CD4-positive, CD25-positive, alpha-beta regulatory T cell (primary cell): Measurements from ENCODE around the gene PALD1. TPM values are rescaled to one million over a fixed set of nuclear protein-coding genes. Genes with fewer than 3 reads are reported as not detected.

Experiments used
- ATAC-seq, 2 donors: fragments of 150-1000 bp; cut with Tn5 transposase; one replicate each; pipeline ENCODE4 v1.10.0; 2021; ENCODE audit warnings: low read depth in 2 of 2, moderate number of reproducible peaks in 2 of 2, moderate library complexity in 1 of 2
- DNase-seq, 3 donors: peaks; one replicate each; pipeline versions ENCODE4 v3.0.0 to v3.0.0-alpha.2; 2012 to 2022; ENCODE audit warnings: mixed read lengths in 1 of 3
- H3K27ac ChIP-seq: one replicate; pipeline ENCODE4 v1.7.0; 2013; ENCODE audit warnings: mild to moderate bottlenecking, low read length; ENCODE audit not compliant: insufficient read depth, poor library complexity, severe bottlenecking
- H3K27me3 ChIP-seq: one replicate; pipeline ENCODE4 v1.7.0; 2013; ENCODE audit warnings: low read length; ENCODE audit not compliant: control insufficient read depth, insufficient read depth
- H3K36me3 ChIP-seq: one replicate; pipeline ENCODE4 v1.7.0; 2013; ENCODE audit warnings: mild to moderate bottlenecking, low read length, moderate library complexity; ENCODE audit not compliant: control insufficient read depth, insufficient read depth
- H3K4me1 ChIP-seq: 2 replicates; pipeline ENCODE4 v1.7.0; 2013; ENCODE audit warnings: mild to moderate bottlenecking, low read length; ENCODE audit not compliant: insufficient read depth, control insufficient read depth, poor library complexity, severe bottlenecking
- H3K4me3 ChIP-seq: one replicate; pipeline ENCODE4 v1.7.0; 2013; ENCODE audit warnings: low read depth, mild to moderate bottlenecking, low read length, moderate library complexity
- H3K9me3 ChIP-seq, 2 experiments: 1 replicate in 1 of 2; 2 replicates in 1 of 2; pipeline ENCODE4 v1.7.0; 2013; ENCODE audit warnings: low read length in 2 of 2, mild to moderate bottlenecking in 1 of 2, moderate library complexity in 1 of 2; ENCODE audit not compliant: control insufficient read depth in 2 of 2
- H3K27ac Mint-ChIP-seq, 3 donors: one replicate each; pipeline ENCODE4 v1.8.0; 2020 to 2022; ENCODE audit warnings: mild to moderate bottlenecking in 3 of 3, mixed read lengths in 3 of 3, moderate library complexity in 2 of 3
- H3K27me3 Mint-ChIP-seq: one replicate; pipeline ENCODE4 v1.8.0; 2022; ENCODE audit warnings: mild to moderate bottlenecking, mixed read lengths
- H3K36me3 Mint-ChIP-seq: one replicate; pipeline ENCODE4 v1.8.0; 2020; ENCODE audit warnings: mixed read lengths
- H3K4me1 Mint-ChIP-seq, 4 donors: one replicate each; pipeline ENCODE4 v1.8.0; 2020 to 2022; ENCODE audit warnings: mixed read lengths in 4 of 4, mild to moderate bottlenecking in 1 of 4
- H3K4me3 Mint-ChIP-seq, 4 donors: one replicate each; pipeline ENCODE4 v1.8.0; 2020 to 2022; ENCODE audit warnings: mild to moderate bottlenecking in 4 of 4, mixed read lengths in 4 of 4, moderate library complexity in 3 of 4
- H3K9me3 Mint-ChIP-seq, 7 donors: one replicate each; pipeline ENCODE4 v1.8.0; 2020 to 2022; ENCODE audit warnings: mixed read lengths in 7 of 7, mild to moderate bottlenecking in 3 of 7, moderate library complexity in 2 of 7
- polyA plus RNA-seq, 4 donors: library from polyadenylated mRNA; unstranded; fragments of 300-500 nt; fragmentation: Illumina TruSeq; gene quantifications; one replicate each; pipeline ENCODE4 v1.2.3, GENCODE V29; 2021
- total RNA-seq: library from RNA; stranded (reverse); gene quantifications from one replicate; pipeline ENCODE4 v1.2.3, GENCODE V29; 2022

Gene PALD1
- total and polyA plus RNA-seq, 5 donors from 2014 or later = not detected

DNA sequence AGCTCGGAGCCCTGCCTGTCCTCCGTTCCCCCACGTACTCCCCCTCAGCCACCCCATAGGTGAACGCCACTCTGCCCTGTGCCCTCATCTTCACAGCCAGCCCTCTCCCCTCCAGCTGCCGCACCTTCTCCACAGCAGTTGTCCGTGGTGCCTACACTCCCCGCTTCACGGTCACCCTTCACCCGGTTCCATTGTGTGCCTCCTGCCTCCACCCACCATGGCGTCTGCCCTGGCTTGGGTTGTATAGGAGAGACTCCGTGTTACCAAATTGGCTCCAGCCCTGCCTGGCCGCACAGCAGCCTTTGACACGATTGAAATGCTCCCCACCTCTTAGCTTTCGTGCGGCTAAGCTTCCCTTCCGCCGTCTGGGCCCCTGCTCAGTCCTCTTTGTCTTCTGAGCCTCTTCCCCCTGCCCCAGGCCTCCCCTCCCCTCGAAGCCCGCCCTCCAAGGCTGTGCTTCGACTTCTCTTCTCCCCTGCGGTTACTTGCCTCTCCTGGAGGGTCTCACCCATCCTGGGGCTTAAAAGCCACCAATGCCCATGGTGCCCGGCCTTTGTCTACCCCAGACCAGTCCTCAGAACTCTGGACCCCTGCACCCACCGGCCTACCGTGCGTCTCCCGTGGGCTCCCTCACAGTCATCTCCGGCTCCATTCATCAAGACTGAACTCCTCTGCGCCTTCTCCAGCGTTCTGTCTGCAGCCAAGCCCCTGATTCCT is 18.6 kb upstream of the PALD1 start:
- Histone ChIP-seq H3K4me1 (peaks cover 6% of the 10 kb centered on the region), H3K4me3 (no peak overlapping the region), H3K9me3 (no peaks in the 10 kb centered on the region), H3K27ac (no peak overlapping the region), H3K27me3 (peaks cover 9% of the 10 kb centered on the region), H3K36me3 (no peaks in the 10 kb centered on the region)
- ATAC-seq = no peak
- peaks cover 48% of the 10 kb centered on the region for H3K27me3 Mint-ChIP-seq
- H3K36me3 Mint-ChIP-seq = peaks cover 9% of the 10 kb centered on the region
- no peak for DNase-seq
- peaks cover 0 to 3% (median 0%) of the 10 kb centered on the region in 7 donors for H3K9me3 Mint-ChIP-seq
- H3K27ac Mint-ChIP-seq = no peak overlapping the region
- peaks cover 0 to 12% (median 1%) of the 10 kb centered on the region in 4 donors for H3K4me1 Mint-ChIP-seq
- H3K4me3 Mint-ChIP-seq = peak overlapping the region in 1 of 4 donors; percentile 31

DNA sequence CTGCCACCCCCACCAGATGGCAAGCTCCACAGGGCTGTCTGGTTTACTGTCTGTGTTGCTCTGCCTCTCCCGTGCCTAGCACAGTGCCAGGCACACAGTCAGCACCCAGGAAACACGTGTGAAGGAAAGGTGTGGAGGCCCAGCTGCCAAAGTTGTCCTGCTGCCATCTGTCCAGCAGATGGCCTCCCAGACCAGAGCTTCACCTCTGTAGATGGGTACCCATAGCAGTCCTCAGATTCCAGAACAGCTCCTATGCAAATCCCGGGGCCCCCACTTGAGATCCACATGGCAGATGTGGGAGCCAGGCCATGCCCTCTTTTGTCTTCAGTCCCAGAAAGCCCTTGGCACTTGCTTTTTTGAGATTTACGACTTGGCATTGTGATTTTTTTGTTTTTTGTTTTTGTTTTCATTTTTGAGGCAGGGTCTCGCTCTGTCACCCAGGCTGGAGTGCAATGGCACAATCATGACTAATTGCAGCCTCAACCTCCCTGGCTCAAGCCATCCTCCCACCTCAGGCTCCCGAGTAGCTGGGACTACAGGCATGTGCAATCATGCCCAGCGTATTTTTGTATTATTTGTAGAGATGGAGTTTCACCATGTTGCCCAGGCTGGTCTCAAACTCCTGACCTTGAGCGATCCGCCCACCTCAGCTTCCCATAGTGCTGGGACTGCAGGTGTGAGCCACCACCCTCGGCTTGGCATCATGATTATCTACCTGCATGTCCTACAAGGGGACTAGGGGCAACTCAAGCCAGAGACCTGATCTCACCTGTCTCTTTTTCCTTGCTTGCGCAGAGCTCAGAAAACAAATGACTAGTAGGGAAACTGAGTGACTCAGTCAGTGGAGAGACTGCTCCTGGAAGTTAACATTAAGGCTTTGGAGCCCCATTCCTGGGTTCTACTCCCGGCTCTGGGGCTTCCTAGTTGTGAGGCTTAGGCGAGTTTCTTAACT is 16.9 kb upstream of the PALD1 start:
- Mint-ChIP-seq H3K36me3 (peaks cover 9% of the 10 kb centered on the region), H3K27ac (peak overlapping the region in 1 of 3 donors; percentile 44), H3K27me3 (peaks cover 43% of the 10 kb centered on the region), H3K4me3 (no peak overlapping the region), H3K9me3 (peaks cover 0 to 3% (median 0%) of the 10 kb centered on the region in 7 donors), H3K4me1 (peaks cover 0 to 12% (median 1%) of the 10 kb centered on the region in 4 donors)
- Histone ChIP-seq H3K4me3 (no peak overlapping the region), H3K27ac (no peak overlapping the region), H3K4me1 (peaks cover 6% of the 10 kb centered on the region), H3K9me3 (no peaks in the 10 kb centered on the region), H3K36me3 (no peaks in the 10 kb centered on the region), H3K27me3 (peaks cover 4% of the 10 kb centered on the region)
- peak; percentile 49 to 50 for ATAC-seq
- DNase-seq = peak in 1 of 3 donors; percentile 52

DNA sequence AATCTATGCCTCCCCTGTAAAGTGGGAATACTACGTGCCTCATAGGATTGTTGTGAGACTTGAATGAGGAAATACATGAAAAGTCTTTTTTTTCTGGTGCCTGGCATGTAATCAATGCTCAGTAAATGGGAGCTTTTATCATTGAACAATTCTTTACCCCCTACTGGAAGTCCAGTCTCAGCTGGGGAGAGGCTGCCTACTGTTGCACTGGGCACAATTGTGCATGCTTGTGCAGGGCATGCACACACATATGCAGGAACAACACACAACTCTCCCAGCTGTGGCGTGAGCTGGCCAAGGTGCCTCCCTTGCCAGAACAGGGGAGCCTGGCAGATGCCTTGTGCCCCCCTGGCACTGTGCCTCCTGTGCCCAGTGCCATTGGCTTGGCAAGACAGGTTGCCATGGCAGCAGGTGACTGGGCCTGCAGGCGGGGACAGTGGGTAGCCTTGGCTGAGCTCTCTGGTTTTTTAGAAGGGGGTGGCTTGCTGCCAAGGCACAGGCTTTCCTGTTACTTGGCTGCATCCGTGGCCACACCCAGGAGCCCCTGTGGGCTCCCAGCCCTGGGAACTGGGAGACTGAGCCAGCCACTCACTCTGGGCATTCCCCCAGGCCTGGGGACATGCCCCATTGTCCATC is 16.1 kb upstream of the PALD1 start:
- Histone ChIP-seq H3K27ac (no peak overlapping the region), H3K4me1 (peaks cover 6% of the 10 kb centered on the region), H3K4me3 (no peak overlapping the region), H3K27me3 (peaks cover 2% of the 10 kb centered on the region), H3K36me3 (no peaks in the 10 kb centered on the region), H3K9me3 (no peaks in the 10 kb centered on the region)
- peaks cover 9% of the 10 kb centered on the region for H3K36me3 Mint-ChIP-seq
- peaks cover 0 to 1% (median 0%) of the 10 kb centered on the region in 7 donors for H3K9me3 Mint-ChIP-seq
- no peak overlapping the region for H3K4me3 Mint-ChIP-seq
- peaks cover 41% of the 10 kb centered on the region for H3K27me3 Mint-ChIP-seq
- ATAC-seq = no peak
- DNase-seq = no peak
- H3K27ac Mint-ChIP-seq = no peak overlapping the region
- peaks cover 0 to 10% (median 1%) of the 10 kb centered on the region in 4 donors for H3K4me1 Mint-ChIP-seq

DNA sequence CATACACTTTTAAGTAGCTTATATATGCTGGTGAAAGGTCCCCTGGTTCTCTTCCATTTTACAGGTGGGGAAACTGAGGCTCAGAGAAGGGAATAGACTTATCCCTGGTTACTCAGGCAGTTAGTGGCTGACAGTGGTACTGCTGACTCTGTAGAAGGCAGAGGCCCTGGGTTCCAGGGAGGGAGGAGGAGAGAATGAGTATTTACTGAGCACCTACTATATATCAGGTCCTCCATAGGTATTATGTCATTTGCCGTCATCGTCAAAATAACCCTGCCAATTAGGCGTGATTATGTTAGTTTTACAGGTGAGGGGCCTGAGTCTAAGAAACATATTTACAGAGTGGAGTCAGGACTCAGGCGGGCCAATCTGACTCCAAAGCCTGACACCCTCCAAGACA is 13.3 kb upstream of the PALD1 start:
- Histone ChIP-seq H3K4me1 (no peaks in the 10 kb centered on the region), H3K27ac (no peak overlapping the region), H3K27me3 (no peaks in the 10 kb centered on the region), H3K36me3 (no peaks in the 10 kb centered on the region), H3K4me3 (no peak overlapping the region), H3K9me3 (no peaks in the 10 kb centered on the region)
- Mint-ChIP-seq H3K36me3 (peaks cover 8% of the 10 kb centered on the region), H3K27ac (peak overlapping the region in 1 of 3 donors; percentile 23), H3K4me1 (peaks cover 0 to 4% (median 1%) of the 10 kb centered on the region in 4 donors), H3K27me3 (peaks cover 22% of the 10 kb centered on the region), H3K9me3 (no peaks in the 10 kb centered on the region), H3K4me3 (peak overlapping the region in 1 of 4 donors; percentile 8)
- ATAC-seq (no peak), DNase-seq (no peak)

DNA sequence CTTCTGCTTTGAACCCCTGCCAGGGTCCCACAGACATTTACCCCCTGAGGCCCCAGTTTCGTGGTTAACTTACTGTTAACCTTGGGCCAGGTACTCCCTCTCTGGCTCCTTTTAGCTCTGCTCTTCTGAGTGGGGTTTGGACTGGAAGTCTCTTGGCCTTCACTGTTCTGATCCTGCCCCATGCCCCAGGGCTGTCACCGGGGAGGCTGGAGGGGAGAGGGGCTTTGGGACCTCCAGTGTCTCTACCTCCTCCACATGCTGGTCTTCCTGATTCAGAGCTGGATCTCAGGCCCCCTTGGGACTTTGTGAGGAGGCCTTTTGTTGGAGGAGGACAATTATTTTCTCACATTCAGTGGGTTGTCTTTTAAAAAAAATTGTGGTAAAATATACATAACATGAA is 12.7 kb upstream of the PALD1 start:
- Histone ChIP-seq H3K27me3 (no peaks in the 10 kb centered on the region), H3K4me3 (no peak overlapping the region), H3K27ac (no peak overlapping the region), H3K4me1 (no peaks in the 10 kb centered on the region), H3K9me3 (no peaks in the 10 kb centered on the region), H3K36me3 (no peaks in the 10 kb centered on the region)
- DNase-seq (no peak), ATAC-seq (no peak)
- no peak overlapping the region for H3K4me3 Mint-ChIP-seq
- H3K9me3 Mint-ChIP-seq = no peaks in the 10 kb centered on the region
- H3K27ac Mint-ChIP-seq = peak overlapping the region in 1 of 3 donors; percentile 23
- H3K27me3 Mint-ChIP-seq = peaks cover 18% of the 10 kb centered on the region
- peaks cover 5% of the 10 kb centered on the region for H3K36me3 Mint-ChIP-seq
- H3K4me1 Mint-ChIP-seq = peaks cover 0 to 3% (median under 1%) of the 10 kb centered on the region in 4 donors

DNA sequence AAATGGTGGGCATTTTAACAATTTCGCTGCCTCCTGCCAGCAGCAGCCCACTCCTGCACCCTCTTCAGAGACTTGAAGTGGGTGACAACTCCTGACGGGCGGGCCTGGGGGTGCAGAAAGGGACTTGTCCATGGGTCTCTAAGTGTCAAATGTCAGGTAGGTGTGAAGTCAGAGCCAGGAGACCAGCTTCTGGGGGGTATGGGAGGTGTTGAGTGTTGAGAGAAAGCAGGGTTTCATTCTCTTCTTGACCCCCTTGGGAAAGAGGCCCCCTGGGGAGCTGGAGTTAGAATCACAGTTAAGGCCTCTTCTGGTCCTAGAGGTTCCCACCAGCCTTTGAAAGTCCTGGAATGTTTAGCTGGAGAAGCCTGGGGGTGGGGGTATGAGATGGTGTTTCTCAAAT is 11.6 kb upstream of the PALD1 start:
- peaks cover 9% of the 10 kb centered on the region for H3K27me3 Mint-ChIP-seq
- Histone ChIP-seq H3K9me3 (no peaks in the 10 kb centered on the region), H3K27ac (no peak overlapping the region), H3K4me3 (no peak overlapping the region), H3K36me3 (no peaks in the 10 kb centered on the region), H3K4me1 (no peaks in the 10 kb centered on the region), H3K27me3 (peaks cover 2% of the 10 kb centered on the region)
- no peak overlapping the region for H3K4me3 Mint-ChIP-seq
- no peaks in the 10 kb centered on the region for H3K36me3 Mint-ChIP-seq
- H3K4me1 Mint-ChIP-seq = no peaks in the 10 kb centered on the region
- H3K9me3 Mint-ChIP-seq = no peaks in the 10 kb centered on the region
- DNase-seq = no peak
- ATAC-seq = no peak
- H3K27ac Mint-ChIP-seq = no peak overlapping the region

DNA sequence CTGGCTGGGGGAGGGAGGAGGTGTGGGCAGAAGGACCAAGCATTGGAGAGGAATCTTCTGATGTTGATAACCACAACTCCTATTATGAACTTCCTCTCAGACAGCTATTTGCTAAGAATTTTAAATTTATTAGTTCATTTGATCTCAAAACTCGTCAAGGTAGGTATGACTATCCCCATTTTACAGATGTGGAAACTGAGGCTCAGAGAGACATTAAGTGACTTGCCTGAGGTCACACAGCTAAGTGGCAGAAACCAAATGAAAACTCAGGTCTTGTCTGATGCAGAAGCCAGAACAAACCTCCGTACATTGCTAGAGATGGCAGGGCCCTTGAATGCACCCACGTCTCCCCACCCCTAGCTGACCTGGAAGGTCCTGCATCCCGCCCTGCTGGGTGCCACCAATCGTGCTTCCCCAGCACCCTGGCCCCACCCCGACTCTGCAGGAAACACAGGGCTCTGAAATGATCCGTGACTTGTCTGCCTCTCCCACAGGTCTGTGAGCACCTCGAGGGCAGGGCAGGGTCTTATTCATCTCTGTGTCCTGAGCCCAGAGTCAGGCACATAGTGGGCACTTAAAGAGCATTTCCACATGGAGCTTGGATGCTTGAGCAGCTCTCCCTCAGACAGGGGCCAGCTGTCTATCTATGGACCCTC is 5.6 kb upstream of the PALD1 start:
- Mint-ChIP-seq H3K9me3 (no peaks in the 10 kb centered on the region), H3K4me3 (no peak overlapping the region), H3K27ac (no peak overlapping the region), H3K27me3 (peaks cover 16% of the 10 kb centered on the region), H3K36me3 (no peaks in the 10 kb centered on the region), H3K4me1 (peaks cover 0 to 25% (median 11%) of the 10 kb centered on the region in 4 donors)
- no peak overlapping the region for H3K27ac ChIP-seq
- H3K4me3 ChIP-seq = no peak overlapping the region
- ATAC-seq (no peak), DNase-seq (no peak)
- no peaks in the 10 kb centered on the region for H3K36me3 ChIP-seq
- H3K27me3 ChIP-seq = peaks cover 4% of the 10 kb centered on the region
- no peaks in the 10 kb centered on the region for H3K9me3 ChIP-seq
- peaks cover 15% of the 10 kb centered on the region for H3K4me1 ChIP-seq
